Posterior vena cava (tissue), 2 donors: ENCODE measurements around the gene EIF4G3. TPM values are rescaled to one million over a fixed set of nuclear protein-coding genes. Genes with fewer than 3 reads are reported as not detected.

Source experiments
- DNase-seq: peaks from one replicate; pipeline ENCODE4 v3.0.0-alpha.2; 2020; ENCODE audit warnings: low spot score
- intact Hi-C, 2 donors: fragments of 100-400 bp; cut with DNase I; formaldehyde crosslinking; loops; one replicate each; pipeline versions ENCODE4 v1.14.1 to v1.14.2; 2022 to 2023
- total RNA-seq, 2 donors: library from RNA; stranded (reverse); fragmentation: NEBNext Ultra II Directional; extraction: Animal tissue kit (Norgen Biotek cat#: 25700); gene quantifications; one replicate each; pipeline ENCODE4 v1.2.1, GENCODE V29; 2021
- donor health status: DM: yes; HTN: yes; CAD: no.
- donor health status: DM: yes; HTN: yes; CAD: no.

The EIF4G3 gene
- total RNA-seq, 2 donors from 2014 or later = 54.7 to 56.6 TPM

GRCh38 chr1:20992322-20993056 is 184.2 kb downstream of the EIF4G3 start:
- intact Hi-C loops = no loop called here
- DNase-seq = no peak

- intact Hi-C loops = loop anchor here (10.0 kb wide), 1 partner anchor 206 kb away; no protein-coding TSS in a partner anchor
These were observed 187.8 kb downstream of the EIF4G3 start for GRCh38 chr1:20988943-20989342.

GRCh38 chr1:20987831-20988825 is 188.6 kb downstream of the EIF4G3 start:
- no peak for DNase-seq
- intact Hi-C loops = loop anchor here (10.0 kb wide), 1 partner anchor 207 kb away; no protein-coding TSS in a partner anchor

More at GRCh38 chr1:20988943-20989342, 187.8 kb downstream of the EIF4G3 start:
- no peak for DNase-seq

GRCh38 chr1:20983297-20983889 is 193.3 kb downstream of the EIF4G3 start:
- intact Hi-C loops = loop anchor here (10.0 kb wide), 1 partner anchor 211 kb away; no protein-coding TSS in a partner anchor

GRCh38 chr1:20982316-20982715 is 194.4 kb downstream of the EIF4G3 start:
- no peak for DNase-seq
- intact Hi-C loops = loop anchor here (10.0 kb wide), 1 partner anchor 212 kb away; no protein-coding TSS in a partner anchor

More at GRCh38 chr1:20983297-20983889, 193.3 kb downstream of the EIF4G3 start:
- no peak for DNase-seq

- intact Hi-C loops = loop anchor here (10.0 kb wide), 1 partner anchor 213 kb away; no protein-coding TSS in a partner anchor
- DNase-seq = no peak
These were observed 194.8 kb downstream of the EIF4G3 start for GRCh38 chr1:20981915-20982314.

- DNase-seq = no peak
- intact Hi-C loops = loop anchor here (10.0 kb wide), 1 partner anchor 215 kb away; no protein-coding TSS in a partner anchor
These were observed 196.6 kb downstream of the EIF4G3 start for GRCh38 chr1:20980051-20980450.

GRCh38 chr1:20978413-20978812 is 198.3 kb downstream of the EIF4G3 start:
- intact Hi-C loops = no loop called here
- no peak for DNase-seq

- intact Hi-C loops = no loop called here
- no peak for DNase-seq
These were observed 201.0 kb downstream of the EIF4G3 start for GRCh38 chr1:20975668-20976067.

GRCh38 chr1:20974951-20975350 is 201.7 kb downstream of the EIF4G3 start:
- intact Hi-C loops = no loop called here
- DNase-seq = no peak

GRCh38 chr1:20974069-20974468 is 202.6 kb downstream of the EIF4G3 start:
- intact Hi-C loops = no loop called here
- DNase-seq = no peak

GRCh38 chr1:20972855-20973254 is 203.8 kb downstream of the EIF4G3 start:
- intact Hi-C loops = no loop called here
- no peak for DNase-seq

GRCh38 chr1:20964540-20965484 is 211.9 kb downstream of the EIF4G3 start:
- intact Hi-C loops = no loop called here
- DNase-seq = no peak

- no peak for DNase-seq
- intact Hi-C loops = no loop called here
These were observed 214.0 kb downstream of the EIF4G3 start for GRCh38 chr1:20962576-20963258.

- DNase-seq = no peak
- intact Hi-C loops = no loop called here
These were observed 218.3 kb downstream of the EIF4G3 start for GRCh38 chr1:20958430-20958829.

GRCh38 chr1:20956272-20956671 is 220.4 kb downstream of the EIF4G3 start:
- intact Hi-C loops = no loop called here
- DNase-seq = no peak

- DNase-seq = no peak
- intact Hi-C loops = no loop called here
These were observed 226.0 kb downstream of the EIF4G3 start for GRCh38 chr1:20950679-20951078.
